ENCODE results near the gene SPTLC3.

DNA sequence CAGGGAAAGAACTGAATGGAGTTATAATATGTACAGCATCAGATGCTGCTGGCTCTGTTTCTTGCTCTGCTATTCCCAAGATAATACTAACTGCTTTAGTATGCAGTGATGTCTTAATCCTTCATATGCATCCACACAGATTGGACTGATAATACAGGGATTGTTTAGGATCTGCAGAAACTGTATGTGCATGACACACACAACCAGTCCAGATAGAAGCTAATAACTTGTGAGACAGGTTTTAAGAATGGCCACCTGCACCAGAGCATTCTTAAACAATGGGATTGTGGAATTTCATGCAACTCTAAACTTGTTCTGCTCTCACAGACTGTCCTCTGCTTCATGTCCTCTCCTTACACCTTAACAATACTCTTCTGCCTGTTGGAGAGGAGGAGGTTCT lies 90.9 kb downstream of the SPTLC3 start:
- TF ChIP-seq, protein P1, sequence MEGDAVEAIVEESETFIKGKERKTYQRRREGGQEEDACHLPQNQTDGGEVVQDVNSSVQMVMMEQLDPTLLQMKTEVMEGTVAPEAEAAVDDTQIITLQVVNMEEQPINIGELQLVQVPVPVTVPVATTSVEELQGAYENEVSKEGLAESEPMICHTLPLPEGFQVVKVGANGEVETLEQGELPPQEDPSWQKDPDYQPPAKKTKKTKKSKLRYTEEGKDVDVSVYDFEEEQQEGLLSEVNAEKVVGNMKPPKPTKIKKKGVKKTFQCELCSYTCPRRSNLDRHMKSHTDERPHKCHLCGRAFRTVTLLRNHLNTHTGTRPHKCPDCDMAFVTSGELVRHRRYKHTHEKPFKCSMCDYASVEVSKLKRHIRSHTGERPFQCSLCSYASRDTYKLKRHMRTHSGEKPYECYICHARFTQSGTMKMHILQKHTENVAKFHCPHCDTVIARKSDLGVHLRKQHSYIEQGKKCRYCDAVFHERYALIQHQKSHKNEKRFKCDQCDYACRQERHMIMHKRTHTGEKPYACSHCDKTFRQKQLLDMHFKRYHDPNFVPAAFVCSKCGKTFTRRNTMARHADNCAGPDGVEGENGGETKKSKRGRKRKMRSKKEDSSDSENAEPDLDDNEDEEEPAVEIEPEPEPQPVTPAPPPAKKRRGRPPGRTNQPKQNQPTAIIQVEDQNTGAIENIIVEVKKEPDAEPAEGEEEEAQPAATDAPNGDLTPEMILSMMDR (IDR thresholded peaks at IDR 0.05), result no peak
- no peak for TF ChIP-seq EZH2 (IDR thresholded peaks at IDR 0.05; ENCODE audit: borderline replicate concordance, insufficient read depth, low read depth, low read length, poor library complexity, severe bottlenecking)
